Neural cell (in vitro differentiated cells): ENCODE results near the gene UPF1. TPM values are rescaled to one million over a fixed set of nuclear protein-coding genes. Genes with fewer than 3 reads are reported as not detected.

Experiments
- H2AFZ ChIP-seq: fragments of 200-600, 300-800 bp; sonication (generic), shearing (Covaris generic); 2 replicates; pipeline ENCODE4 v1.6.0; 2014; ENCODE audit warnings: low read depth, mild to moderate bottlenecking, antibody characterized with exemption, low read length, moderate library complexity
- H3F3A ChIP-seq: fragments of 200-600 bp; shearing (Covaris generic); 2 replicates; pipeline ENCODE4 v1.6.1; 2016; ENCODE audit warnings: mild to moderate bottlenecking, moderate library complexity, mixed read lengths, antibody characterized with exemption, low read length; ENCODE audit not compliant: insufficient read depth, poor library complexity, severe bottlenecking
- H3K27ac ChIP-seq: fragments of 200-600, 300-800 bp; sonication (generic), shearing (Covaris generic); 2 replicates; pipeline ENCODE4 v1.5.1; 2014; ENCODE audit warnings: mild to moderate bottlenecking, low read length, moderate library complexity
- H3K27me3 ChIP-seq: fragments of 300-800, 200-600 bp; sonication (generic), shearing (Covaris generic); 2 replicates; pipeline ENCODE4 v1.6.0; 2014; ENCODE audit warnings: mild to moderate bottlenecking, low read depth, low read length, moderate library complexity; ENCODE audit not compliant: insufficient read depth
- H3K36me3 ChIP-seq: fragments of 300-800, 200-600 bp; sonication (generic), shearing (Covaris generic); 2 replicates; pipeline ENCODE4 v1.5.1; 2014; ENCODE audit warnings: mild to moderate bottlenecking, antibody characterized with exemption, low read length, moderate library complexity; ENCODE audit not compliant: insufficient read depth
- H3K4me2 ChIP-seq: fragments of 300-800, 200-600 bp; sonication (generic), shearing (Covaris generic); 2 replicates; pipeline ENCODE4 v1.6.0; 2014; ENCODE audit warnings: mild to moderate bottlenecking, low read length
- H3K4me3 ChIP-seq: fragments of 300-800, 200-600 bp; sonication (generic), shearing (Covaris generic); 2 replicates; pipeline ENCODE4 v1.5.1; 2014; ENCODE audit warnings: mild to moderate bottlenecking, low read length, moderate library complexity
- H3K79me2 ChIP-seq: fragments of 200-600 bp; shearing (Covaris generic); replicated peaks from 2 replicates; pipeline ENCODE4 v1.6.0; 2014; ENCODE audit warnings: mild to moderate bottlenecking, low read length, moderate library complexity; ENCODE audit not compliant: insufficient read depth
- H3K9ac ChIP-seq: fragments of 300-800, 200-600 bp; sonication (generic), shearing (Covaris generic); 2 replicates; pipeline ENCODE4 v1.6.1; 2016; ENCODE audit warnings: mild to moderate bottlenecking, low read length, mixed read lengths
- H3K9me2 ChIP-seq: fragments of 200-600 bp; shearing (Covaris generic); 2 replicates; pipeline ENCODE4 v1.6.1; 2016; ENCODE audit warnings: mild to moderate bottlenecking, low read length, mixed read lengths; ENCODE audit not compliant: insufficient read depth
- H3K9me3 ChIP-seq: fragments of 200-600, 300-800 bp; sonication (generic), shearing (Covaris generic); 2 replicates; pipeline ENCODE4 v1.6.1; 2016; ENCODE audit warnings: mild to moderate bottlenecking, mixed run types, low read length, moderate library complexity, mixed read lengths
- H4K20me1 ChIP-seq: fragments of 200-600 bp; shearing (Covaris generic); 2 replicates; pipeline ENCODE4 v1.6.1; 2016; ENCODE audit warnings: mild to moderate bottlenecking, mixed run types; ENCODE audit not compliant: insufficient read depth
- EP300 ChIP-seq: fragments of 450-650 bp; conservative IDR thresholded peaks from 2 replicates; pipeline ENCODE4 v1.6.1; 2014; ENCODE audit warnings: antibody characterized with exemption, mild to moderate bottlenecking, moderate library complexity; ENCODE audit not compliant: poor library complexity, severe bottlenecking
- EZH2 ChIP-seq: fragments of 200-600, 300-800 bp; shearing (Covaris generic), sonication (generic); IDR thresholded peaks from 2 replicates; pipeline ENCODE4 v1.6.1; 2014; ENCODE audit warnings: antibody characterized with exemption, low read length, borderline replicate concordance, mild to moderate bottlenecking; ENCODE audit not compliant: insufficient read depth, poor library complexity, severe bottlenecking
- MXI1 ChIP-seq: fragments of 450-650 bp; conservative IDR thresholded peaks from 2 replicates; pipeline ENCODE4 v1.6.1; 2014; ENCODE audit warnings: antibody characterized with exemption, mild to moderate bottlenecking; ENCODE audit not compliant: poor library complexity, severe bottlenecking
- POLR2AphosphoS5 ChIP-seq: IDR thresholded peaks from 2 replicates; pipeline ENCODE4 v1.6.1; 2012
- RAD21 ChIP-seq: fragments of 450-650 bp; conservative IDR thresholded peaks from 2 replicates; pipeline ENCODE4 v1.6.1; 2014; ENCODE audit warnings: antibody characterized with exemption, mild to moderate bottlenecking, moderate library complexity
- SMC3 ChIP-seq: fragments of 450-650 bp; conservative IDR thresholded peaks from 2 replicates; pipeline ENCODE4 v1.6.1; 2014; ENCODE audit warnings: antibody characterized with exemption, mild to moderate bottlenecking, moderate library complexity; ENCODE audit not compliant: poor library complexity
- TAF1 ChIP-seq: IDR thresholded peaks from 2 replicates; pipeline ENCODE4 v1.6.1; 2012; ENCODE audit warnings: low read depth
- polyA plus RNA-seq: library from polyadenylated mRNA; depleted of rRNA; stranded (reverse); fragments of >200 nt; gene quantifications from 2 replicates; pipeline ENCODE4 v1.2.3, GENCODE V29; 2014
- TF ChIP-seq, protein P1 (sequence below): IDR thresholded peaks from 2 replicates; pipeline ENCODE4 v1.6.1; 2012; ENCODE audit warnings: borderline replicate concordance
- TF ChIP-seq, protein P2 (sequence below): fragments of 450-650 bp; IDR thresholded peaks from 2 replicates; pipeline ENCODE4 v1.5.1; 2014; ENCODE audit warnings: antibody characterized with exemption, mild to moderate bottlenecking, moderate library complexity; ENCODE audit not compliant: poor library complexity, severe bottlenecking

UPF1 gene
- polyA plus RNA-seq, 1 donor from 2014 or later, result 39.3 TPM

DNA sequence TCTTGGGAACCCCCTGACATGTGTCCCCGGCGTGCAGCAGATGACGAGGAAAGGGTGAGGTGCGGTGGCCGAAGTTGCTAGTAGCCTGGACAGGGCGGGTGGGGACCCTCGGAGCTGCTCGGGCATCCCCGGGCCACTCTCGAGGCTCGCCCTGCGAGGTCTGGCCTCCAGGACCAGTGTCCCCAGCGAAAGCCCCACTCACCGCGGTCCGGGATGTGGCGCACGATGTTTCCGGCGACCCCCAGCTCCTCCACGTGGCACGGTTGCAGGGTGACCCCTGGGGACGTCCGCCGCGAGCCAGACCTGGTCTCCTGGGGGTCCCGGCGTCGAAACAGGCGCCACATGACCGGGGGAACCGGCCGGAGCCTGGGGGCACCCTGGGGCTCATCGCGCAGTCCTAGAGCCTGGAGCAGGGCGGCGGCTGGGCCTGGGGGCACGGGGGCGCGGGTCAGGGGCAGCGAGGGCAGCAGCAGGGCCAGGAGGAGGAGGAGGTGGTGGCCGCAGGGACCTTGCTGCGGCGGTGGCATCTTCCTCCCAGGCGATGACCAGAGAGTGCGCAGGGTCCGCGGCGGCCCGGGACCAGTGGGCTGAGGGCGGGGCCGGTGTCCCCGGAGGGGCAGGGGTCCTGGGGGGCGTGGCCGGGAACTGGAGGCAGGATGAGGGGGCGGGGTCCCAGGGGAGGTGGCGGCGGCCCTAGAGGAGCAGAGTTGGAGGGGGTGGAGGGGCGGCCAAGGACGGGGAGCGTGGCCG is 38.2 kb downstream of the UPF1 start:
- no peaks in the 10 kb centered on the region for H3F3A ChIP-seq
- H4K20me1 ChIP-seq, result no peaks in the 10 kb centered on the region
- H3K27ac ChIP-seq, result no peak overlapping the region
- TF ChIP-seq, protein P1, sequence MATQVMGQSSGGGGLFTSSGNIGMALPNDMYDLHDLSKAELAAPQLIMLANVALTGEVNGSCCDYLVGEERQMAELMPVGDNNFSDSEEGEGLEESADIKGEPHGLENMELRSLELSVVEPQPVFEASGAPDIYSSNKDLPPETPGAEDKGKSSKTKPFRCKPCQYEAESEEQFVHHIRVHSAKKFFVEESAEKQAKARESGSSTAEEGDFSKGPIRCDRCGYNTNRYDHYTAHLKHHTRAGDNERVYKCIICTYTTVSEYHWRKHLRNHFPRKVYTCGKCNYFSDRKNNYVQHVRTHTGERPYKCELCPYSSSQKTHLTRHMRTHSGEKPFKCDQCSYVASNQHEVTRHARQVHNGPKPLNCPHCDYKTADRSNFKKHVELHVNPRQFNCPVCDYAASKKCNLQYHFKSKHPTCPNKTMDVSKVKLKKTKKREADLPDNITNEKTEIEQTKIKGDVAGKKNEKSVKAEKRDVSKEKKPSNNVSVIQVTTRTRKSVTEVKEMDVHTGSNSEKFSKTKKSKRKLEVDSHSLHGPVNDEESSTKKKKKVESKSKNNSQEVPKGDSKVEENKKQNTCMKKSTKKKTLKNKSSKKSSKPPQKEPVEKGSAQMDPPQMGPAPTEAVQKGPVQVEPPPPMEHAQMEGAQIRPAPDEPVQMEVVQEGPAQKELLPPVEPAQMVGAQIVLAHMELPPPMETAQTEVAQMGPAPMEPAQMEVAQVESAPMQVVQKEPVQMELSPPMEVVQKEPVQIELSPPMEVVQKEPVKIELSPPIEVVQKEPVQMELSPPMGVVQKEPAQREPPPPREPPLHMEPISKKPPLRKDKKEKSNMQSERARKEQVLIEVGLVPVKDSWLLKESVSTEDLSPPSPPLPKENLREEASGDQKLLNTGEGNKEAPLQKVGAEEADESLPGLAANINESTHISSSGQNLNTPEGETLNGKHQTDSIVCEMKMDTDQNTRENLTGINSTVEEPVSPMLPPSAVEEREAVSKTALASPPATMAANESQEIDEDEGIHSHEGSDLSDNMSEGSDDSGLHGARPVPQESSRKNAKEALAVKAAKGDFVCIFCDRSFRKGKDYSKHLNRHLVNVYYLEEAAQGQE, result no peak
- TF ChIP-seq POLR2AphosphoS5, result no peak
- TF ChIP-seq TAF1, result no peak
- TF ChIP-seq EP300, result no peak
- no peak for TF ChIP-seq RAD21
- TF ChIP-seq, protein P2, sequence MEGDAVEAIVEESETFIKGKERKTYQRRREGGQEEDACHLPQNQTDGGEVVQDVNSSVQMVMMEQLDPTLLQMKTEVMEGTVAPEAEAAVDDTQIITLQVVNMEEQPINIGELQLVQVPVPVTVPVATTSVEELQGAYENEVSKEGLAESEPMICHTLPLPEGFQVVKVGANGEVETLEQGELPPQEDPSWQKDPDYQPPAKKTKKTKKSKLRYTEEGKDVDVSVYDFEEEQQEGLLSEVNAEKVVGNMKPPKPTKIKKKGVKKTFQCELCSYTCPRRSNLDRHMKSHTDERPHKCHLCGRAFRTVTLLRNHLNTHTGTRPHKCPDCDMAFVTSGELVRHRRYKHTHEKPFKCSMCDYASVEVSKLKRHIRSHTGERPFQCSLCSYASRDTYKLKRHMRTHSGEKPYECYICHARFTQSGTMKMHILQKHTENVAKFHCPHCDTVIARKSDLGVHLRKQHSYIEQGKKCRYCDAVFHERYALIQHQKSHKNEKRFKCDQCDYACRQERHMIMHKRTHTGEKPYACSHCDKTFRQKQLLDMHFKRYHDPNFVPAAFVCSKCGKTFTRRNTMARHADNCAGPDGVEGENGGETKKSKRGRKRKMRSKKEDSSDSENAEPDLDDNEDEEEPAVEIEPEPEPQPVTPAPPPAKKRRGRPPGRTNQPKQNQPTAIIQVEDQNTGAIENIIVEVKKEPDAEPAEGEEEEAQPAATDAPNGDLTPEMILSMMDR, result no peak
- TF ChIP-seq SMC3, result no peak
- no peak for TF ChIP-seq EZH2
- TF ChIP-seq MXI1, result no peak
- H3K79me2 ChIP-seq, result no peaks in the 10 kb centered on the region
- no peaks in the 10 kb centered on the region for H3K9me2 ChIP-seq
- H3K9me3 ChIP-seq, result no peaks in the 10 kb centered on the region
- no peaks in the 10 kb centered on the region for H3K27me3 ChIP-seq
- H3K9ac ChIP-seq, result no peak overlapping the region
- no peak overlapping the region for H3K4me3 ChIP-seq
- no peak overlapping the region for H3K4me2 ChIP-seq
- H3K36me3 ChIP-seq, result no peaks in the 10 kb centered on the region
- no peak overlapping the region for H2AFZ ChIP-seq

DNA sequence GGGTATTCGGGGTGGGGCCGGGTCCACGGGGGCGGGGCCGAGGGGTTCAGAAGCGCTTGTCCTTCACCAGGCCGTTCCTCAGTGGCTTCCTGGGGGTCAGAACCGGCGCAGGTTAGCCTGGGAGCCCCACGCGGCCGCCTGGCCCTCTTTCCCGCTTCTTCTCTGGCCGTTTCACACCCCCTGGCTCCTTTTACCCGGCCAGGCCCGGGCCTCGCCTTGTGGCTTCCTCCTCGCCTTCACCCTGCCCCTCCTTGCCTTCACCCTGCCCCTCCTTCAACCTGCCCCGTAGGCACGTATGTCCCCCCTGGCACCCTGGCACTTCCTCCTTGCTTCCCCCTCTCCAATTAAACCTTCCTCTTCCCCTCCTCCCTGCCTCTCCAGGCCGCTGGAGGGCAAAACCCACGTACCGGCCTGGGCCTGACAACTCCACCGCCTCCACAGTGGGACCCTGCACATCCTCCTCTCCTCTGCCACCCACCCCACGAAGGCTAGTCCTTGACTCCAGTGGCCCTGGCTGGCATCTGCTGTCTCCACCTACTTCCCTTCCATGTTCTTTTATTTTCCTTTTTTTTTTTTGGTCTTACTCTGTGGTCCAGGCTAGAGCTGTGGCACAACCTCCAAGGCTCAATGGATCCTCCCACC is 38.9 kb downstream of the UPF1 start:
- Histone ChIP-seq H3K9me3 (no peaks in the 10 kb centered on the region), H3K4me3 (no peak overlapping the region), H3K27ac (no peak overlapping the region), H2AFZ (no peak overlapping the region), H3K9me2 (no peaks in the 10 kb centered on the region), H3K36me3 (no peaks in the 10 kb centered on the region), H3K9ac (no peak overlapping the region), H3K79me2 (no peaks in the 10 kb centered on the region), H3K27me3 (no peaks in the 10 kb centered on the region), H3F3A (no peaks in the 10 kb centered on the region), H3K4me2 (no peak overlapping the region), H4K20me1 (no peaks in the 10 kb centered on the region)
- TF ChIP-seq, protein P1, result no peak
- TF ChIP-seq POLR2AphosphoS5, result no peak
- TF ChIP-seq EP300, result no peak
- TF ChIP-seq SMC3, result no peak
- no peak for TF ChIP-seq MXI1
- no peak for TF ChIP-seq RAD21
- TF ChIP-seq, protein P2, result no peak
